CD4-positive, alpha-beta T cell treated with Interleukin-10 for 1 hour (primary cell): ENCODE measurements around the gene NLRC4.
"Not testable (repeated sequence)": the region's sequence is repeated elsewhere in the genome, so short reads cannot be mapped to it uniquely, and the experiment has no call there.

ENCODE experiments used
- DNase-seq: peaks from one replicate; pipeline ENCODE4 v3.0.0-alpha.2; 2020

NLRC4 gene, protein sequence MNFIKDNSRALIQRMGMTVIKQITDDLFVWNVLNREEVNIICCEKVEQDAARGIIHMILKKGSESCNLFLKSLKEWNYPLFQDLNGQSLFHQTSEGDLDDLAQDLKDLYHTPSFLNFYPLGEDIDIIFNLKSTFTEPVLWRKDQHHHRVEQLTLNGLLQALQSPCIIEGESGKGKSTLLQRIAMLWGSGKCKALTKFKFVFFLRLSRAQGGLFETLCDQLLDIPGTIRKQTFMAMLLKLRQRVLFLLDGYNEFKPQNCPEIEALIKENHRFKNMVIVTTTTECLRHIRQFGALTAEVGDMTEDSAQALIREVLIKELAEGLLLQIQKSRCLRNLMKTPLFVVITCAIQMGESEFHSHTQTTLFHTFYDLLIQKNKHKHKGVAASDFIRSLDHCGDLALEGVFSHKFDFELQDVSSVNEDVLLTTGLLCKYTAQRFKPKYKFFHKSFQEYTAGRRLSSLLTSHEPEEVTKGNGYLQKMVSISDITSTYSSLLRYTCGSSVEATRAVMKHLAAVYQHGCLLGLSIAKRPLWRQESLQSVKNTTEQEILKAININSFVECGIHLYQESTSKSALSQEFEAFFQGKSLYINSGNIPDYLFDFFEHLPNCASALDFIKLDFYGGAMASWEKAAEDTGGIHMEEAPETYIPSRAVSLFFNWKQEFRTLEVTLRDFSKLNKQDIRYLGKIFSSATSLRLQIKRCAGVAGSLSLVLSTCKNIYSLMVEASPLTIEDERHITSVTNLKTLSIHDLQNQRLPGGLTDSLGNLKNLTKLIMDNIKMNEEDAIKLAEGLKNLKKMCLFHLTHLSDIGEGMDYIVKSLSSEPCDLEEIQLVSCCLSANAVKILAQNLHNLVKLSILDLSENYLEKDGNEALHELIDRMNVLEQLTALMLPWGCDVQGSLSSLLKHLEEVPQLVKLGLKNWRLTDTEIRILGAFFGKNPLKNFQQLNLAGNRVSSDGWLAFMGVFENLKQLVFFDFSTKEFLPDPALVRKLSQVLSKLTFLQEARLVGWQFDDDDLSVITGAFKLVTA

DNA sequence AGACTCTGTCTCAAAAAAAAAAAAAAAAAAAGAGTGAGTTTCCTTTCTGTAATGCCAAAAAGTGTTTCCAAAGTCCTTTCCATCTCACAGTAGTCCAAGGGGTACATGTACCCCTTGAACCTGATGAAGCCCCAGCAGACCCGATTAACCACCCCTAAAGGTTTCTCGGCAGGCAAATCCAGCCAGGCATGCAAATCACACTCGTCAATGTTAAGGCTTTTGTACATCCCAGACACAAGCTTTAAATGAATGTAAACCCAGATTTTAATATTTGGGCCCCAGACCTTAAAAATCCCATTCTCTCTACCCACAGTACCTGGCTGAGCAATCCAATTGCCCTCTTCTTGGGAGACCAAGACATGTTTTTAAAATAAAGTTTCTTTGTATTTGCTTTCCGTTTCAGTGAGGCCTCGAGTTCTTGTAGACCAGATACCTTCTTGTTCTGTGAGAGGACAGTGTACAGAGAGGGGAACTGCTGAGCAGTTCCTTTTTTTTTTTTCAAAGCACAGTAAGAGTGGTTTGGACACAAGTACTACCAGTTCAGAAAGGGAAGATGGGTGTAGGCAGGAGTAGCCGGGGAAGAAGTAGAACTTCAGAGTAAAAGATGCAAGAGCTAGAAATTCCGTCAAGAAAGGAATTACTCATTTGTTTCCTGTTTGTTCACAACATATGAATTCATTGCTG, at the start of gene NLRC4:
Gene NLRC4, minus strand, starts transcription at position 465 of the 684 bp plus-strand sequence. CDS start 8,111 bp downstream, outside the sequence.
- peak; percentile 1 for DNase-seq

DNA sequence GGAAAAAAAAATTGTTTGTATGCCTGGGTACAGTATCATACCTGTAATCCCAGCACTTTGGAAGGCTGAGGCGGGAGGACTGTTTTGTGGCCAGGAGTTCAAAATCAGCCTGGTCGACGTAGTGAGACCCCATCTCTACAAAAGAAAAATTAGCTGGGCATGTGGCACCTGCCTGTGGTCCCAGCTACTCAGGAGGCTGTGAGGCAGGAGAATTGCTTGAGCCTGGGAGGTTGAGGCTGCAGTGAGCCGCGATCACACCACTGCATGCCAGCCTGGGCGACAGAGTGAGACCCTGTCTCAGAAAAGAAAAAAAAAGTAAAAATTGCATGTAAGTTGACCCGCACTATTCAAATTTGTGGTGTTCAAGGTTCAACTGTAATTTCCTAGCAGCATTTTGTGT, 45.9 kb upstream of the NLRC4 start:
- no peak for DNase-seq

DNA sequence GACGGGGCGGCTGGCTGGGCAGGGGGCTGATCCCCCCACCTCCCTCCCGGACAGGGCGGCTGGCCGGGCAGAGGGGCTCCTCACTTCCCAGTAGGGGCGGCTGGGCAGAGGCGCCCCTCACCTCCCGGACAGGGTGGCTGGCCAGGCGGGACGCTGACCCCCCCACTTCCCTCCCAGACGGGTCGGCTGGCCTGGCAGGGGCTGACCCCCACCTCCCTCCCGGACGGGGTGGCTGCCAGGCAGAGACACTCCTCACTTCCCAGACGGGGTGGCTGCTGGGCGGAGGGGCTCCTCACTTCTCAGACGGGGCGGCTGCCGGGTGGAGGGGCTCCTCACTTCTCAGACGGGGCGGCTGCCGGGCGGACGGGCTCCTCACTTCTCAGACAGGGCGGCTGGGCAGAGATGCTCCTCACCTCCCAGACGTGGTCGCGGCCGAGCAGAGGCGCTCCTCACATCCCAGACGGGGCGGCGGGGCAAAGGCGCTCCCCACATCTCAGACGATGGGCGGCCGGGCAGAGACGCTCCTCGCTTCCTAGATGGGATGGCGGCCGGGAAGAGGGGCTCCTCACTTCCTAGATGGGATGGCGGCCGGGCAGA, 29.4 kb upstream of the NLRC4 start:
- DNase-seq: not testable (repeated sequence)

DNA sequence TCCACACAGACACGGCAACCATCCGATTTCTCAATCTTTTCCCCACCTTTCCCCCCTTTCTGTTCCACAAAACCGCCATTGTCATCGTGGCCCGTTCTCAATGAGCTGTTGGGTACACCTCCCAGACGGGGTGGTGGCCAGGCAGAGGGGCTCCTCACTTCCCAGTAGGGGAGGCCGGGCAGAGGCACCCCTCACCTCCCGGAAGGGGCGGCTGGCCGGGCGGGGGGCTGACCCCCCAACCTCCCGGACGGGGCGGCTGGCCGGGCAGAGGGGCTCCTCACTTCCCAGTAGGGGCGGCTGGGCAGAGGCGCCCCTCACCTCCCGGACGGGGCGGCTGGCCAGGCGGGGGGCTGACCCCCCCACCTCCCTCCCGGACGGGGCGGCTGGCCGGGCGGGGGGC, 28.8 kb upstream of the NLRC4 start:
- not testable (repeated sequence) for DNase-seq

DNA sequence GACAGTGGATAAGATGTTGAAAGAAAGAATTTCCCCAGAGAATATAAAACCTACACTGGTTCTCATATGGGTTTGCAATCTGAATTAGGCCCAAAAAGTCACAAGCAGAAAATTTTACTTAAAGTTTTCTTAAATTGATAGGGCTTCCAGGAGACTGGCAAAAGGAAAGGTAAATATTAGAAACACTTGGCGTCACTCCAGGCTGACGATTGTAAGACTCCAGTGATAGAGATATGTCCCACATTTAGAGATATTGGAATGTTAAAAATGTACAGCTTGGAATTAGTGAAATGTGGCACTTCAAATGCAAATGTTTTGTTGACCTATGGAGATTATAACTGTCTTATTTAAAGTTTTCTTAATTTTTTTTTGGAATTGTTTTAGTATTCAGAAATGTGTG, 27.1 kb upstream of the NLRC4 start:
- no peak for DNase-seq

DNA sequence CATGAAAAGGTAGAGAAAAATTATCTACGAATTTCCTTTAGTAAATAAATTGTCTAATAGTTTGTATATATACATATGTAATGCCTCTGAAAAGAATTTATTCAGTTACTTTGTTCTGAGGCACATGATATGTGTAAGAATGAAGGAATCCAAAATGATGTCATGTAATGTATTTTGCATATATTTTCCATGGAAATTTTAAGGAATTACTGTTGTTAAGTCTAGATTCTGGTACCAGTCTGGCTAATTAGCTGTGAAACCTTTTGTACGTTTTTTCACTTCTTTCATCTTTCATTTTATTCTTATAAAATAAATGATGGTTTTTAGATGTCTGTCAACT, 25.3 kb upstream of the NLRC4 start:
- DNase-seq: no peak

DNA sequence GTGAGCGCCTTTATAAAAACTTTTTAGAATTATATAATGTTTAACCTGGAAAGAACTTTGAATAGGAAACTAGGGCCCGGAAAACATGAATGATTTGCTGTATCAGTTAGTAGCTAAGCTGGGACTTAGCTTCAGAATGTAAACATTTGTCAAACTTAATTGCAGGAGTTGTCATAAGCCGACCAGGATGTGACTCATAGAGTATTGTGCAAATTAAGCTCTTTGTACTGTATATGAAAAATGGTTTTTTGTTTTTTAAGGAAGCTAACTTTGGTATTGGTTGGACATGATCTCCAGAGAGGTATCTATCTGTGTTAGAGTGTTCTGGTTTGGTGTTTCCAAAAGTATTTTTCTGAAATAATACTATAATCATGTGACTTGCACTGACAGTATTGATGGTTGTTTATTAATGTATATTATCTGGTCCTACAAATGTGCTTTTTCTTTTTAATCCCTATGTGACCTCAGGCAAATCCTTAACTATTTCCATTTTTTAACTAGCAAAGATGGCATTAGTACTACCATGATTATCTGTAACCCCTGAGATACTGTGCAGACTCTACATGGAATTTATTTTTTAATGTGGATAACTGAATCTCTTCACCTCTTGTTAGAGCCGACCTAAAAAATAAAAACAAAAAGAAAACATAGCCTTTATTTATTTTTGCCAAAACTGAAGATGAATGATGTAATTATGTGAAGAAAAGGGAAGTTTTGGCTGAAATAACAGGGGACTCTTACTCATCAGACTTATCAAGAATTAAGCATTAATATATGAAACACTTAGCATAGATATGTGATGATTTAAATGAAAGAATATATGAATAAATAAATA, 24.7 kb upstream of the NLRC4 start:
- no peak for DNase-seq

DNA sequence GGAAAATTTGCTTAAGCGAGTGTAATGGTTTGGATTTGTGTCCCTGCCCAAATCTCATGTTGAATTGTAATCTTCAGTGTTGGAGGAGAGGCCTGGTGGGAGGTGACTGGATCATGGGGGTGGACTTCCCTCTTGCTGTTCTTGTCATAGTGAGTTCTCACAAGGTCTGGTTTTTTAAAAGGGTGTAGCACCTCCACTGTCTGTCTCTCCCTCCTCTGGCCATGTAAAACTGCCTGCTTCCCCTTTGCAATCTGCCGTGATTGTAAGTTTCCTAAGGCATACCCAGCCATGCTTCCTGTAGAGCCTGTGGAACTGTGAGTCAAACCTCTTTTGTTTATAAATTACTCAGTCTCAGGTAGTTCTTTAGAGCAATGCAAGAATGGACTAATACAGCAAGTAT, 19.6 kb upstream of the NLRC4 start:
- DNase-seq: no peak

DNA sequence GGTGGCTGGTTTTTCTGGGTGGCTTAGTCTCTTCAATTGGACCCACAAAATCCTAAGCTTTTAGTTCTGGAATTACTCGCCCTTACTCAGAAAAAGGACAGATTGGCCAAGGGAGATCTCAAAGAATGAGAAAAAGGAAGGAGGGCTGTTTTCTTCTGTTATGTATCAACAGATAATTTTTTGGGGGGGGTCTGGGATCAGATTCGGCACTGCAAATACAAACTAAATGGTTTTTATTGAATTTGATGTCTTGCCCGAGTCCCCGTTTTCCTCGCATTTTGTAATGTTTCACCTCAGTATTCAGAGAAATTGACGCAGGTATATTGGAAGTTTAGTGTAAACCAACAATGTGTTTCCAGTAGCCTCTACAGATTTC, 13.8 kb upstream of the NLRC4 start:
- no peak for DNase-seq

DNA sequence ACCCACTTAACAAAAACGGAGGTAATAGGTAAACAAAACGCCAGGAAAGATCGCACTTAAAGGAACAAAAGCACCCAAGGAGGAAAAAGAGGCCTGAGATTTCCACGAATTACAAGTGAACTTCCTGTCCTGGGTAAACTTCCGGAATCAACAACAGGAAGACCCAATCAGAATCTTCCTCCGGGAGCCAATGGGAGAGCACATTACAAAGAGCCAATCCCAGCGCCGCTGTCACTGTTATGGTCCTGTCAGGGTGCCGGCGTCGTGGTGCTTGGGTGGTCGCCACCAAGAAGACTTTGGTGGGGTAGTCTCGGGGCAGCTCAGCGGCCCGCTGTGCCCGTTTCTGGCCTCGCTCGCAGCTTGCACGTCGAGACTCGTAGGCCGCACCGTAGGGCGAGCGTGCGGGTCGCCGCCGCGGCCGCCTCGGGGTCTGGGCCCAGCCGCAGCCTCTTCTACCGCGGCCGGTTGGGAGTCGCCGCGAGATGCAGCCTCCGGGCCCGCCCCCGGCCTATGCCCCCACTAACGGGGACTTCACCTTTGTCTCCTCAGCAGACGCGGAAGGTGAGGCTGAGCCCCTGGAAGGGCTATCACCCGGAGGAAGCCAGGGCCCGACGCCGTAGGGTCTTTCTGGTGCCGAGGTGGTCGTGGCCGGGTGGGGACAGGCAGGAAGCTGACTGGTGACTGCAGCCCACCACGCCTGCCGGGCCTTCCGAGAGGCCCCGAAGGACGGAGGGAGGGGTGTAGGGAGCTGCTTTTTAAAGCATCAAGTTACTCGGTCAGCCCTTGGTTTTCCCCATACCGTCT, 13.2 kb upstream of the NLRC4 start, which contains the start of gene YIPF4:
Gene YIPF4, plus strand, starts transcription at position 231 of the 804 bp plus-strand sequence. Its CDS starts 252 bp downstream, at position 483.
- peak; percentile 95 for DNase-seq

DNA sequence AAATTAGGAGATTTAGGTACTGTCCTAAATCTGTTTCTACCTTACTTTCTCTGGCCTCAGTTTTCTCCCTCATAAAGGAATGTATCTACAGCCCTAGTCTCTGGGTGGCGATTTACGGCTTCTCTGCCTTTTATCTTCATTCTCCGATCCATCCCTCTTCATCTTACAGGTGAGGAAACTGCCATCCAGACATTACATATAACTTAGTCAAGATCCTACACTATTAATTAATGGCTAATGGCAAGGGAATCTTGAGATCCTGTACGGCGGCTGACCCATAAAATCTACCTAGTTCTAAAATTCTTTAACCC, 12.6 kb upstream of the NLRC4 start:
- DNase-seq: no peak

DNA sequence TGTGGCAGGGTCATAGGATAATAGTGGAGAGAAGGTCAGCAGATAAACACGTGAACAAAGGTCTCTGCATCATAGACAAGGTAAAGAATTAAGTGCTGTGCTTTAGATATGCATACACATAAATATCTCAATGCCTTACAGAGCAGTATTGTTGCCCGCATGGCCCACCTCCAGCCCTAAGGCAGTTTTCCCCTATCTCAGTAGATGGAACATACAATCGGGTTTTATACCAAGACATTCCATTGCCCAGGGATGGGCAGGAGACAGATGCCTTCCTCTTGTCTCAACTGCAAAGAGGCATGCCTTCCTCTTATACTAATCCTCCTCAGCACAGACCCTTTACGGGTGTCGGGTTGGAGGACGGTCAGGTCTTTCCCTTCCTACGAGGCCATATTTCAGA, 11.1 kb upstream of the NLRC4 start:
- not testable (repeated sequence) for DNase-seq

DNA sequence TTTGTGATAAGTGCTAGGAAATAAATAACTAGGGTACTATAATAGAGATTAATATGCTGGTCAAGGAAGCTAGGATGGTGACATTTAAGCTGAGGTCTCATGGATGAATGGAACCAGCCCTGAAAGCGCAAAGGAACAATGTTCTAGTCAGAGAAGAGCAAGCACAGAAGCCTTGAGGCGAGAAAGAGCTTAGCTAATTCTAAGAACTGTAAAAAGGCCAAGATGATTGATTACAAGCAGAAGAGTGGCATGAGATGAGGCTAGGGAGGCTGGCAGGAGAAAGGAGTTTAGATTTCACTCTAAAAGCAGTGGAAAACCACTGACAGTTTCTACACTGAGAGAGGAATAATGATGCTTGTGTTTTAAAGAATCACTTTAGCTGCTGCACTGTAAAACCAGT, 9.6 kb upstream of the NLRC4 start:
- no peak for DNase-seq

DNA sequence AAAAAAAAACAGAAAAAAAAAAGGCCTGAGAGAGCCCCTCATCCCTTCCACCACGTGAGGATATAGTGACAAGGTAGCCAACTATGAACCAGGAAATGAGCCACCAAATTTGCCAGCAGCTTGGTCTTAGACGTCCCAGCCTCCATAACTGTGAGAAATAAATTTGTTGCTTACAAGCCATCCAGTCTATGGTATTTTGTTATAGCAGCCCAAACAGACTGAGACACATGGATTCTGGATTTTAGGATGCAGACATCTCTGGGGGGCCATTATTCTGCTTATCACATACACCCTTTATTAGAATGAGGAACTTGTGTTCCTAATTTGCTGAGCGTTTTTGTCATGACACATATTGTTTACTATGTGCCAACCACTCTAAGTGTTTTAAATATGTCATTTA, 7.6 kb upstream of the NLRC4 start:
- no peak for DNase-seq

DNA sequence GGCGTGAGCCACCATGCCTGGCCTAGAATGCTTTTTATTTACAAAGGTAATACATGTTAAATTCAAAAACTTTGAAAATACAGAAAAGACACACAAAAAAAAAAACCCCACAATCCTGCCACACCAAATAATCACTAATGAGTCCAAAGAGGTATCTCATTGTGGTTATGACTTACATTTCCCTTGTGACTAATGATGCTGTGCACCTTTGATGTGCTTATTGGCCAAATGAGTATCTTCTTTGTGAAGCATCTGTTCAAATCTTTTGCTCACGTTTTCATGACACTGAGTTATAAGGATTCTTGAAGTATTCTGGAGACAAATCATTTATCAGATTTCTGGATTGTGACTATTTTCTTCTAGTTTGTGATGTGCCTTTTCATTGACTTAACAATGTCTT, 6.4 kb upstream of the NLRC4 start:
- no peak for DNase-seq

DNA sequence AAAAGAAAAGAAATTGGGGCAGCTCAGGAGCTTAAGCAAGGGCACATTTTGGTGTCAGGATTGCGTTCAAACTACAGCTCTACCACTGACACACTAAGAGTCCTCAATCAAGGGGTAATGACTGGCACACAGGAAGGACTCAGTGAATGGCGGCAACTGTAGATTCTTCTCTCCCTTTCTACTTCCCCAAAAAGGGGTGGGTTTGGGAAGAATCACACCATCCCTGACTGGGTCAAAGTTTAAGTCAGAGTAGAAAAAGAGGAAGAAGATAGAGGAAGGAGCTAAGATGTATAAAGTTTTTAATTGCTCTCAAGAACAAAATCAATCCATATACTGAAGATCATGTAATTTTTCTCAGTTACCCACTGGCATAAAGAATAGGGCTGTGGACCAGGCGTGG, 2.6 kb downstream of the NLRC4 start:
- peak; percentile 10 for DNase-seq

DNA sequence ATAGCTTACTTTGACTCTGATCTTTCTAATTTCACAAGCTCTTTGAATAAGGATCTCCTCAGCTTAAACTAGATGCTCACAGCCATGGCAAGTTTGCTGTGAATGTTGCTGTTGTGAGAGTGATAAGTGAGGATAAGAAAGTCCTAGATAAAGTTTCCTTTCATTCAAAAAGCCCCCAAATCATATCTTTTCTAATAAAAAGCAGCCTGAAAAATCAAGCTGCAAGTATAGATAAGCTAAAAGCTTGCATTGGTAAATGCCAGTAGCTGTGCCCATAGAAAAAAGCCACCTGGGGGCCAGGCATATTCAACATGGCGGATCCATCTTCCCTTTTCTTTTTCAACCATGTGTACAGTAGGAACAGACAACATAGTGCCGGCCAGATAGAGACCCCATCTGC, 4.3 kb downstream of the NLRC4 start:
- DNase-seq: no peak

DNA sequence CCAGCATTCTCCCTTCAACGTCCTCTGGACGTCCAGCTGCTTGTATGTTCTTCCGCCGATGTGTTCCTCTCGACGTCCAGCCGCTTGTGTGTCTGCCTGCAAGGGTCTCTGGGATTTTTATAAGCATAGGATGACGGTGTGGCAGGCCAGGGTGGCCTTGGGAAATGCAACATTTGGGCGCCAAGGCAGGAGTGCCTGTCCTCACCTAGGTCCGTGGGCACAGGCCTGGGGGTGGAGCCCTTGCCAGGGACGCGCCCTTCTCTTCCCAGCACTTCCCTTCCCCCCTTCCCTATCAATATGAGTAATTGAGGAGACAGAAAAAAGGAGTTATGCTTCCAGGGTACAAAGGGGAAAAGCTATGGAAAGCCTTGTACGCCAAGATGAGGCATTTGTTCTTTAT, 6.4 kb downstream of the NLRC4 start:
- DNase-seq: no peak

DNA sequence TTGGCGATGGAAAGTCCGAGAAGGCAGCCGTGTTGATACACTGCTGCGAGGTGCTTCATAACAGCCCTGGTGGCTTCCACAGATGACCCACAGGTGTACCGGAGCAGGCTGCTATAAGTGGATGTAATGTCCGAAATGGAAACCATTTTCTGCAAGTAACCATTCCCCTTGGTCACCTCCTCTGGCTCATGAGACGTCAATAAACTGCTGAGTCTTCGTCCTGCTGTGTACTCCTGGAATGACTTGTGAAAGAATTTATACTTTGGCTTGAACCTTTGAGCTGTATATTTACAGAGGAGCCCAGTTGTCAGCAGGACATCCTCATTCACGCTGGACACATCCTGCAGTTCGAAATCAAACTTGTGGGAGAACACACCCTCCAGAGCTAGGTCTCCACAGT, 14.4 kb downstream of the NLRC4 start:
- DNase-seq: no peak

DNA sequence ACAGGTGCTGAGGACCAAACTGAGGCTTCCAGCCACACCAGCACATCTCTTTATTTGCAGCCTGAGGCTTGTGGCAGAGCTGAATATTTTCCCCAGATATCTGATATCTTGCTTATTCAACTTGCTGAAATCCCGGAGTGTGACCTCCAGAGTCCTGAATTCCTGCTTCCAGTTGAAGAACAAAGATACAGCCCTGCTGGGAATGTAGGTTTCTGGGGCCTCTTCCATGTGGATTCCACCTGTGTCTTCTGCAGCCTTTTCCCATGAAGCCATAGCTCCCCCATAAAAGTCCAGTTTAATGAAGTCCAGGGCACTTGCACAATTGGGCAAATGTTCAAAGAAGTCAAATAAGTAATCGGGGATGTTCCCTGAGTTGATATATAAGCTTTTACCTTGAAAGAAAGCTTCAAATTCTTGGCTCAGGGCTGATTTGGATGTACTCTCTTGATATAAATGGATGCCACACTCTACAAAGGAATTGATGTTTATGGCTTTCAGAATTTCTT, 14.9 kb downstream of the NLRC4 start:
- DNase-seq: no peak

DNA sequence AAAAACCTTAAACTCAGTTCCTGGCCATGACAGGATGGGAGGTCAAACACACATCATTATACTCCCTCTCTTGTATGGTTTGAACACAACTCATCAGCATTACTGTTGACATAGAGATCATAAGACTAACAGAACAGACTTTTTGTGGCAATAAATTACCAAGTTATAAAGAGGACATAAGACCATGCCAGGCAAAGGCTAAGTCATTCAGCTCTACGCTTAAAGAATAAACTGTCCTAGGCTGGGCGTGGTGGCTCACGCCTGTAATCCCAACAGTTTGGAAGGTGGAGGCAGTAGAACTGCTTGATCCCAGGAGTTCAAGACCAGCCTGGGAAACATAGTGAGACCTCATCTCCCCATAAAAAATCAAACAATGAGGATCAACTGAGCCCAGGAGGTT, 16.4 kb downstream of the NLRC4 start:
- no peak for DNase-seq
